SK-MEL-5 (cell line): ENCODE results near the gene CAMTA1. TPM values are rescaled to one million over a fixed set of nuclear protein-coding genes. Genes with fewer than 3 reads are reported as not detected.

Experiments
- DNase-seq: peaks from one replicate; pipeline ENCODE4 v3.0.0-alpha.2; 2016; ENCODE audit warnings: low read depth, low spot score
- in situ Hi-C: cut with HindIII; loops from 2 replicates; pipeline ENCODE4 v1.10.0; 2016; ENCODE audit warnings: low sequenced_read_pairs, high pct_unique_total_duplicates, low pct_unique_long_range_greater_than_20kb
- total RNA-seq: library from RNA; depleted of rRNA; stranded (reverse); fragments of >200 nt; shearing (Covaris generic); gene quantifications from 2 replicates; pipeline ENCODE4 v1.2.3, GENCODE V29; 2014

CAMTA1 gene
- total RNA-seq, 1 experiment from 2014 or later: 47.4 TPM

GRCh38 chr1:7198664-7199063, 413.4 kb downstream of the CAMTA1 start:
- DNase-seq: no peak
- in situ Hi-C loops: no loop called here

- in situ Hi-C loops: no loop called here
- DNase-seq: no peak
These were observed 414.0 kb downstream of the CAMTA1 start for GRCh38 chr1:7199077-7199779.

- peak; percentile 89 for DNase-seq
- in situ Hi-C loops: no loop called here
These were observed 422.8 kb downstream of the CAMTA1 start for GRCh38 chr1:7207875-7208646.

GRCh38 chr1:7208647-7209180, 423.5 kb downstream of the CAMTA1 start:
- DNase-seq: no peak
- in situ Hi-C loops: no loop called here

GRCh38 chr1:7209336-7209735, 424.1 kb downstream of the CAMTA1 start:
- DNase-seq: no peak
- in situ Hi-C loops: no loop called here

- DNase-seq: peak; percentile 68
- in situ Hi-C loops: no loop called here
These were observed 433.1 kb downstream of the CAMTA1 start for GRCh38 chr1:7218210-7218832.

GRCh38 chr1:7219031-7219430, 433.8 kb downstream of the CAMTA1 start:
- in situ Hi-C loops: no loop called here
- DNase-seq: no peak

- in situ Hi-C loops: no loop called here
- no peak for DNase-seq
These were observed 434.8 kb downstream of the CAMTA1 start for GRCh38 chr1:7220007-7220406.

GRCh38 chr1:7220712-7221252, 435.5 kb downstream of the CAMTA1 start:
- DNase-seq: no peak
- in situ Hi-C loops: no loop called here

- DNase-seq: no peak
- in situ Hi-C loops: no loop called here
These were observed 436.8 kb downstream of the CAMTA1 start for GRCh38 chr1:7221826-7222694.

GRCh38 chr1:7222695-7223015, 437.4 kb downstream of the CAMTA1 start:
- DNase-seq: no peak
- in situ Hi-C loops: no loop called here

GRCh38 chr1:7223334-7224080, 438.3 kb downstream of the CAMTA1 start:
- DNase-seq: no peak
- in situ Hi-C loops: no loop called here

- in situ Hi-C loops: no loop called here
- no peak for DNase-seq
These were observed 438.9 kb downstream of the CAMTA1 start for GRCh38 chr1:7224081-7224534.

GRCh38 chr1:7224644-7225043, 439.4 kb downstream of the CAMTA1 start:
- peak; percentile 56 for DNase-seq
- in situ Hi-C loops: no loop called here

- in situ Hi-C loops: no loop called here
- no peak for DNase-seq
These were observed 440.7 kb downstream of the CAMTA1 start for GRCh38 chr1:7225711-7226505.

- no peak for DNase-seq
- in situ Hi-C loops: no loop called here
These were observed 442.4 kb downstream of the CAMTA1 start for GRCh38 chr1:7227654-7228053.
